GM23248 (cell line): Measurements from ENCODE around the gene MINDY4. TPM values are rescaled to one million over a fixed set of nuclear protein-coding genes. Genes with fewer than 3 reads are reported as not detected.

Experiments
- DNase-seq: peaks from one replicate; pipeline ENCODE4 v3.0.0-alpha.2; 2015
- H2AFZ ChIP-seq: fragments of 200-600 bp; sonication (generic); 2 replicates; pipeline ENCODE4 v1.6.1; 2016; ENCODE audit warnings: antibody characterized with exemption
- H3F3A ChIP-seq: fragments of 200-600 bp; sonication (generic); 2 replicates; pipeline ENCODE4 v1.6.1; 2016; ENCODE audit warnings: mild to moderate bottlenecking, antibody characterized with exemption, mixed run types; ENCODE audit not compliant: insufficient read depth
- H3K27ac ChIP-seq: fragments of 200-600 bp; sonication (generic); 2 replicates; pipeline ENCODE4 v1.5.1; 2016; ENCODE audit warnings: mild to moderate bottlenecking
- H3K27me3 ChIP-seq: fragments of 200-600 bp; sonication (generic); replicated peaks from 2 replicates; pipeline ENCODE4 v1.6.1; 2016; ENCODE audit warnings: mild to moderate bottlenecking; ENCODE audit not compliant: insufficient read depth
- H3K36me3 ChIP-seq: fragments of 200-600 bp; sonication (generic); 2 replicates; pipeline ENCODE4 v1.6.1; 2016; ENCODE audit warnings: low read depth, mild to moderate bottlenecking
- H3K4me1 ChIP-seq: fragments of 200-600 bp; sonication (generic); 2 replicates; pipeline ENCODE4 v1.6.1; 2016; ENCODE audit warnings: mild to moderate bottlenecking; ENCODE audit not compliant: insufficient read depth
- H3K4me2 ChIP-seq: fragments of 200-600 bp; sonication (generic); one replicate; pipeline ENCODE4 v1.6.1; 2016; ENCODE audit warnings: mild to moderate bottlenecking; ENCODE audit not compliant: unreplicated experiment
- H3K4me3 ChIP-seq: fragments of 200-600 bp; sonication (generic); 2 replicates; pipeline ENCODE4 v1.5.1; 2016; ENCODE audit warnings: mild to moderate bottlenecking
- H3K79me2 ChIP-seq: fragments of 200-600 bp; sonication (generic); 2 replicates; pipeline ENCODE4 v1.6.1; 2016; ENCODE audit warnings: mild to moderate bottlenecking; ENCODE audit not compliant: insufficient read depth
- H3K9ac ChIP-seq: fragments of 200-600 bp; sonication (generic); 2 replicates; pipeline ENCODE4 v1.6.1; 2016; ENCODE audit warnings: mild to moderate bottlenecking
- H3K9me2 ChIP-seq: fragments of 200-600 bp; sonication (generic); 2 replicates; pipeline ENCODE4 v1.6.1; 2016; ENCODE audit warnings: mixed run types, mild to moderate bottlenecking, moderate library complexity; ENCODE audit not compliant: insufficient read depth
- H3K9me3 ChIP-seq: fragments of 200-600 bp; sonication (generic); one replicate; pipeline ENCODE4 v1.6.1; 2017; ENCODE audit warnings: low read depth
- H4K20me1 ChIP-seq: fragments of 200-600 bp; sonication (generic); 2 replicates; pipeline ENCODE4 v1.6.0; 2016; ENCODE audit not compliant: insufficient read depth
- EZH2 ChIP-seq: fragments of 200-600 bp; sonication (generic); IDR thresholded peaks from 2 replicates; pipeline ENCODE4 v1.6.1; 2018; ENCODE audit warnings: antibody characterized with exemption, mild to moderate bottlenecking; ENCODE audit not compliant: insufficient read depth, poor library complexity, severe bottlenecking
- EZH2phosphoT487 ChIP-seq: fragments of 200-600 bp; sonication (generic); IDR thresholded peaks from 2 replicates; pipeline ENCODE4 v1.6.1; 2018; ENCODE audit warnings: antibody characterized with exemption, moderate library complexity, mild to moderate bottlenecking, low read depth; ENCODE audit not compliant: insufficient read depth
- WGBS, 2 experiments: methylation state at CpG; one replicate each; pipeline ENCODE4 v1.1.6; 2015 to 2017; ENCODE audit warnings: low lambda C conversion rate in 2 of 2, low coverage in 1 of 2; ENCODE audit errors: missing lambda C conversion rate in 2 of 2; 5-methylcytosine and 5-hydroxymethylcytosine counted together
- in situ Hi-C: fragments of 300-500 bp; cut with MboI; formaldehyde crosslinking; loops from 2 replicates; pipeline ENCODE4 v1.15.0; 2020
- polyA plus RNA-seq: library from polyadenylated mRNA; unstranded; fragments of >200 nt; fragmentation: Nextera tagmentation; extraction: Ambion mirVana; gene quantifications from 2 replicates; pipeline ENCODE4 v1.2.1, GENCODE V29; 2016
- total RNA-seq: library from RNA; depleted of rRNA; stranded (reverse); fragments of >200 nt; shearing (Covaris generic); gene quantifications from 2 replicates; pipeline ENCODE4 v1.2.3, GENCODE V29; 2014

MINDY4 gene
- total and polyA plus RNA-seq, 2 experiments from 2014 or later: 2.5 to 3.5 TPM

DNA sequence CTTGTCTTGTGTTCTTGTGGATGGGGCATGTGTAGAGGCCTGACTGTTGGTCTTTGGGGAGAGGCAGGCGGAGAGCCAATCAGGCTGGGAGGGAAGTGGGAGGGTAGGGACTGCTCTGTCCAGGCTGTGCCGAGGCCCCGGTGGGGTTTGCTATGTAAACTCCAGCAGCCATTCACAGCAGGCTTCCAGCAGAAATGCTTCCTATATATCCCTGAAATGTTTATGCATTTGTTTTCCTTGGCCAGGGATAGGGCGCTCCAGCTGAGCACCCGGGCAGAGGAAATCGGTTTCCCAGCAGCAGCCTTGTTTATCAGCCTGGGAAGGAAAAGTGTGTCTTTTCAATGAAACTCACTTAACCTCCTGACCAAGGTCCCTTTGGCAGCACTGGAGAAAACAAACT is 122.1 kb downstream of the MINDY4 start:
- Histone ChIP-seq H3K27ac (no peak overlapping the region), H3K36me3 (no peaks in the 10 kb centered on the region), H2AFZ (no peak overlapping the region), H3K9me3 (no peaks in the 10 kb centered on the region), H3K9ac (no peak overlapping the region), H3K4me1 (peaks cover 8% of the 10 kb centered on the region), H3K4me2 (no peak overlapping the region), H3F3A (peaks cover 10% of the 10 kb centered on the region), H4K20me1 (no peaks in the 10 kb centered on the region), H3K4me3 (no peak overlapping the region), H3K79me2 (no peaks in the 10 kb centered on the region), H3K27me3 (no peaks in the 10 kb centered on the region; the same call in 1 of the 2 replicates), H3K9me2 (no peaks in the 10 kb centered on the region)
- TF ChIP-seq EZH2phosphoT487 (no peak), EZH2 (no peak)
- WGBS, 2 experiments: 95 to 97% methylated on average over 6 of the region's 6 CpGs
- in situ Hi-C loops: no loop called here
- DNase-seq: no peak

DNA sequence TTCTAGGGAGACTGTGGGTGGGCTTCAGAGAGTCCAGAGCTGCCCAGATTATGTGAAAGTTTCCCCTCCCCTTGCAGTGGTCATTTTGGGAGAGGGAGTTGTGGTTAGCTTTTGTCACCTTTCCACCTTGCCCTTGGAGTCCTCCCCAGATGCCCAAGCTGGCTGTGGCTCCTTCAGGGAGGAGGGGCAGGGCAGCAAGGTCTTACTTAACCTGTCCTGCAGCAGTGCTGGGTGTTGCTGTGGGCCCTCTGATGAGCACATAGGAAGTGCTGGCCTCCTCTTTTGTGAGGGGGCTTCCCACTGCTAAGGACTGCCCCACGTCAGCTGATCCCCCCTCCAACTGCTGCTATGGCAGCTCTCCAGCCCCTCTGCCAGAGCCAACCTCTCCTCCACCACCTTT is 122.8 kb downstream of the MINDY4 start:
- Histone ChIP-seq H3K9ac (no peak overlapping the region), H4K20me1 (no peaks in the 10 kb centered on the region), H3K36me3 (no peaks in the 10 kb centered on the region), H3K27ac (no peak overlapping the region), H3K27me3 (no peaks in the 10 kb centered on the region; the same call in 1 of the 2 replicates), H3K79me2 (no peaks in the 10 kb centered on the region), H2AFZ (no peak overlapping the region), H3F3A (peaks cover 5% of the 10 kb centered on the region), H3K9me3 (no peaks in the 10 kb centered on the region), H3K9me2 (no peaks in the 10 kb centered on the region), H3K4me2 (no peak overlapping the region), H3K4me1 (peaks cover 1% of the 10 kb centered on the region), H3K4me3 (no peak overlapping the region)
- in situ Hi-C loops: no loop called here
- WGBS, 2 experiments: 56 to 57% methylated on average over 1 of the region's 1 CpG
- DNase-seq: no peak
- TF ChIP-seq EZH2phosphoT487: no peak
- no peak for TF ChIP-seq EZH2

DNA sequence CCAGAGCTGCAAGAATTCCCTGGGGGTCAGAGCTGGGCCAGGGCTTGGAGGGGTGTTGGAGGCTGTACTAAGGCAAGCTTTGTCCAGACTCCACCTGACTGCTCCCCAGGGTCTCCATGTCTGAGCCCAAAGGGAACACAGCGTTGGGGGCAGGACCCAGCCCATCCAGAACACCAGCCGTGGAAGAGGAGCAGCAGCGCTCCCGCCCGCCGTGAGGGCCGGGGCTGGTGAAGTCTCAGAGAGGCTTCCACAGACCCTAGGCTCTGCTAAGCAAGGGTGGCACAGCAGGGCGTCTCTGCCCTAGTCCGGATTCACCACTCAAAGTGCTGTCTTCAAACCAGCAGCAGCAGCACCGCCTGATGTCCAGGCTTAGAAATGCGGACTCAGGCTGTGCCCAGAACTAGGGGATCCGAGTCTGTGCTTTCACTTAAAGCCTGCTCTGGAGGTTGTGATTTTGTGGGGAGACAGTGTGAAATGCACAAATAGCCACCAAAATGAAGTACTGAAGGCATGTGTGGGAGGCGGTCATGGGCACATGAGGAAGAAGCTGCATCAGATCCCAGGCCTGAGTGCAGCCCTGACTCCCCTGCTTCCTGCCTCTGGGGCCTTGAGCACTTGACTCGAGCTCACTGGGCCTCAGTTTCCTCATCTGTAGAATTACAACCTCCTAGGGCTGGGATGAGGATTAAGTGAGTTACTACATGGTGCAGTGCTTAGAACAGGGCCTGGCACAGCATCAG is 123.8 kb downstream of the MINDY4 start:
- H3K36me3 ChIP-seq: no peaks in the 10 kb centered on the region
- H4K20me1 ChIP-seq: no peaks in the 10 kb centered on the region
- no peaks in the 10 kb centered on the region for H3K9me2 ChIP-seq
- no peak overlapping the region for H3K4me2 ChIP-seq
- no peaks in the 10 kb centered on the region for H3F3A ChIP-seq
- no peaks in the 10 kb centered on the region for H3K4me1 ChIP-seq
- WGBS, 2 experiments: 88 to 90% methylated on average over 14 of the region's 14 CpGs
- in situ Hi-C loops: no loop called here
- no peak overlapping the region for H2AFZ ChIP-seq
- no peaks in the 10 kb centered on the region; the same call in 1 of the 2 replicates for H3K27me3 ChIP-seq
- H3K79me2 ChIP-seq: no peaks in the 10 kb centered on the region
- TF ChIP-seq EZH2phosphoT487 (no peak), EZH2 (no peak)
- no peak overlapping the region for H3K4me3 ChIP-seq
- H3K9me3 ChIP-seq: no peaks in the 10 kb centered on the region
- H3K9ac ChIP-seq: no peak overlapping the region
- no peak for DNase-seq
- H3K27ac ChIP-seq: no peak overlapping the region

DNA sequence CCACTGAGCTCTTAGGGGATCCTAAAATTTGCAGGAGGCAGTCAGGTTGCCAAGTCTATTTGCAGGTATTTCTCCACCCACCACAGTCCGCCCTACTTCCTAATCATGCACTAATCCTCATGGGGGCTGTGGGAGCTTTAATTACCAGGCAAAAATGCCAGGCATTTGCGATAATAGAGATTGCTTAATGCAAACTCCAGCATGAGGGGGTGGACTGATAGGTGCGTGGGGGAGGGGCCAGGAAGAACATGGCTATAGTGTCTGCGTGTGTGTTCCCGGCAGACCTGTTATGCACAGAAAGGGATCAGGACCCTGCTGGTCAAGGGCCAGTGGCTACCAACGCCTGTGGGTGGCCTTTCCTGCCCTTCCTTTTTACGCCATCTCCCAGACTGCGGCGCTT is 124.8 kb downstream of the MINDY4 start:
- no peak overlapping the region for H3K4me2 ChIP-seq

More for the DNA sequence above, 124.8 kb downstream of the MINDY4 start:
- Histone ChIP-seq H3K79me2 (no peaks in the 10 kb centered on the region), H4K20me1 (no peaks in the 10 kb centered on the region), H3K36me3 (no peaks in the 10 kb centered on the region), H2AFZ (no peak overlapping the region), H3F3A (no peaks in the 10 kb centered on the region), H3K27me3 (no peaks in the 10 kb centered on the region; the same call in 1 of the 2 replicates), H3K4me1 (no peaks in the 10 kb centered on the region), H3K9me2 (no peaks in the 10 kb centered on the region), H3K9me3 (no peaks in the 10 kb centered on the region), H3K9ac (no peak overlapping the region), H3K27ac (no peak overlapping the region), H3K4me3 (no peak overlapping the region)
- TF ChIP-seq EZH2 (no peak), EZH2phosphoT487 (no peak)
- DNase-seq: no peak
- WGBS, 2 experiments: 86 to 88% methylated on average over 9 of the region's 9 CpGs
- in situ Hi-C loops: no loop called here
